K562 (cell line): ENCODE results near the gene TRIM38. TPM values are rescaled to one million over a fixed set of nuclear protein-coding genes. Genes with fewer than 3 reads are reported as not detected.

ENCODE experiments used
- CBFB ChIP-seq: sonication (generic); formaldehyde crosslinking; IDR thresholded peaks from 2 replicates; pipeline ENCODE4 v1.4.0; 2020; ENCODE audit warnings: mild to moderate bottlenecking, missing genetic modification reagents
- CBX3 ChIP-seq, 2 experiments: IDR thresholded peaks; 1 replicate in 1 of 2; 2 replicates in 1 of 2; pipeline ENCODE4 v1.6.1; 2012; ENCODE audit warnings: inconsistent platforms in 2 of 2, low read length in 2 of 2, borderline replicate concordance in 1 of 2, control low read depth in 1 of 2
- EP300 ChIP-seq: IDR thresholded peaks from 2 replicates; pipeline ENCODE4 v1.6.1; 2012; ENCODE audit warnings: low read length, improper control_type of control experiment
- FIP1L1 ChIP-seq: fragments of 200-400 bp; formaldehyde crosslinking; IDR thresholded peaks from 2 replicates; pipeline ENCODE4 v1.6.1; 2018; ENCODE audit warnings: mild to moderate bottlenecking, low read depth, low read length; ENCODE audit not compliant: poor library complexity, severe bottlenecking
- PHTF2 ChIP-seq: fragments of 250-450 bp; sonication (Bioruptor Pico); IDR thresholded peaks from 2 replicates; pipeline ENCODE4 v1.5.0; 2021; ENCODE audit warnings: mild to moderate bottlenecking
- STAT6 ChIP-seq: sonication (generic); formaldehyde crosslinking; IDR thresholded peaks from 2 replicates; pipeline ENCODE4 v1.8.1; 2023; ENCODE audit warnings: mild to moderate bottlenecking, missing genetic modification reagents
- ZBTB34 ChIP-seq: fragments of 250-450 bp; sonication (Bioruptor Pico); IDR thresholded peaks from 2 replicates; pipeline ENCODE4 v1.8.0; 2021; ENCODE audit warnings: mild to moderate bottlenecking, moderate library complexity
- ZBTB40 ChIP-seq, 2 experiments: fragments of 450-650 bp in 1 of 2; sonication (generic) in 1 of 2; formaldehyde crosslinking in 1 of 2; IDR thresholded peaks; 2 replicates each; pipeline versions ENCODE4 v1.7.1 to v1.9.0; 2016 to 2022; ENCODE audit warnings: inconsistent platforms in 1 of 2, mild to moderate bottlenecking in 1 of 2, missing genetic modification reagents in 1 of 2
- ZNF445 ChIP-seq: fragments of 250-450 bp; sonication (Bioruptor Pico); IDR thresholded peaks from 2 replicates; pipeline ENCODE4 v1.4.0; 2020; ENCODE audit warnings: low read depth, mild to moderate bottlenecking, moderate library complexity
- polyA plus RNA-seq, 8 experiments: library from polyadenylated mRNA; depleted of rRNA in 4 of 8; stranded (reverse) in 5 of 8; unstranded in 3 of 8; fragments of >200 nt; fragmentation: Nextera tagmentation in 2 of 8; fragmentation: Illumina TruSeq in 1 of 8; extraction: Ambion mirVana in 2 of 8; extraction: Trizol in 1 of 8; gene quantifications; 2 replicates each; pipeline versions ENCODE4 v1.2.1 to v1.2.3, GENCODE V29; 2011 to 2014; ENCODE audit warnings: inconsistent platforms in 1 of 8, missing spikeins in 1 of 8
- total RNA-seq, 7 experiments: library from RNA; depleted of rRNA in 6 of 7; stranded (reverse); fragments of >200 nt in 6 of 7; fragmentation: Illumina TruSeq in 2 of 7; extraction: Trizol in 2 of 7; gene quantifications; 2 replicates each; pipeline versions ENCODE4 v1.2.1 to v1.2.3, GENCODE V29; 2011 to 2021; ENCODE audit warnings: low replicate concordance in 1 of 7

The TRIM38 gene
- total and polyA plus RNA-seq, 9 of the 15 experiments (the other 6 are each of a cell fraction or from before 2014, with no cell fraction given) = 1.7 to 6.7 (median 6.3) TPM

- TF ChIP-seq CBFB (0 out of 2 replicates have a peak, but pooled peaks have one; percentile 28), ZBTB40 (IDR thresholded peaks at IDR 0.05) (no peak), ZBTB40 (CRISPR knock-in tag; IDR thresholded peaks at IDR 0.05) (peak; percentile 66; the same call in 1 of the 2 replicates), FIP1L1 (peak; percentile 97), ZBTB34 (no peak), ZNF445 (no peak), CBX3 (IDR thresholded peaks at IDR 0.05; ENCODE audit: borderline replicate concordance in 1 of 2, low read length in 2 of 2) (peak in 1 of 2 experiments; percentile 35; a peak in 1 of 3 replicates), PHTF2 (CRISPR knock-in tag) (no peak), STAT6 (CRISPR knock-in tag) (peak; percentile 79; the same call in 1 of the 2 replicates), EP300 (peak; percentile 44; the same call in 1 of the 2 replicates)
Observed at GRCh38 chr6:26033085-26033940, 70.7 kb downstream of the TRIM38 start (continued).
